Measurements from ENCODE around the gene SLC5A4. TPM values are rescaled to one million over a fixed set of nuclear protein-coding genes. Genes with fewer than 3 reads are reported as not detected.
A peak's percentile ranks its signal among the peaks of the same experiment; 100 is the strongest.
"Not testable (repeated sequence)": the region's sequence is repeated elsewhere in the genome, so short reads cannot be mapped to it uniquely, and the experiment has no call there.

Gene SLC5A4
- polyA plus RNA-seq (2013, experiment 1 of 2) = not detected
- polyA plus RNA-seq (2013, experiment 2 of 2) = not detected

- Histone ChIP-seq H3K4me3 (ENCODE audit: insufficient read depth in 1 of 2, low read depth in 1 of 2, low read length in 2 of 2) (no peak within 1 kb of the TSS), H3K9ac (ENCODE audit: low read length) (no peak within 1 kb of the TSS), H2BK15ac (ENCODE audit: low read depth, poor library complexity, severe bottlenecking) (no peak within 1 kb of the TSS), H3K18ac (ENCODE audit: low read depth in 1 of 2, low read length in 2 of 2) (no peak within 1 kb of the TSS), H3K27me3 (ENCODE audit: control insufficient read depth in 1 of 2, insufficient read depth in 1 of 2, low read length in 2 of 2) (peaks cover 0 to 19% of the 10 kb centered on the region in 2 experiments), H3K27ac (ENCODE audit: low read length, poor library complexity, severe bottlenecking) (no peak within 1 kb of the TSS), H3K4ac (ENCODE audit: low read depth in 1 of 2, low read length in 2 of 2) (no peak within 1 kb of the TSS), H4K91ac (ENCODE audit: low read length) (no peak within 1 kb of the TSS), H3K9me3 (ENCODE audit: control insufficient read depth, low read length) (no peaks in the 10 kb centered on the region), H2BK120ac (ENCODE audit: low read depth, low read length) (no peak within 1 kb of the TSS), H4K8ac (ENCODE audit: low read length) (no peak within 1 kb of the TSS), H2BK12ac (ENCODE audit: low read length in 2 of 2) (no peak within 1 kb of the TSS), H3K4me2 (ENCODE audit: low read length, poor library complexity, severe bottlenecking) (no peak within 1 kb of the TSS), H3K14ac (ENCODE audit: low read length in 2 of 2) (no peak within 1 kb of the TSS), H2BK5ac (ENCODE audit: low read depth, low read length, poor library complexity, severe bottlenecking) (no peak within 1 kb of the TSS), H3K79me1 (replicated peaks; ENCODE audit: low read length, poor library complexity, severe bottlenecking) (no peaks in the 10 kb centered on the region), H3K36me3 (ENCODE audit: control insufficient read depth in 1 of 2, insufficient read depth in 2 of 2, low read depth in 1 of 2, low read length in 2 of 2) (no peaks in the 10 kb centered on the region), H2AFZ (ENCODE audit: low read depth, low read length) (no peak within 1 kb of the TSS), H2AK5ac (ENCODE audit: low read length, severe bottlenecking) (no peak within 1 kb of the TSS), H3K4me1 (ENCODE audit: control insufficient read depth, insufficient read depth, low read depth, low read length) (no peaks in the 10 kb centered on the region), H3K23ac (ENCODE audit: low read length in 2 of 2) (no peak within 1 kb of the TSS)
- DNase-seq = no peak
- 77% methylated on average over 5 of the region's 5 CpGs for WGBS
Observed at GRCh38 chr22:32255217-32255616, at the start of gene SLC5A4. Gene SLC5A4, minus strand, starts transcription at chr22:32255347. Its CDS starts 18 bp downstream, at chr22:32255329.

DNA sequence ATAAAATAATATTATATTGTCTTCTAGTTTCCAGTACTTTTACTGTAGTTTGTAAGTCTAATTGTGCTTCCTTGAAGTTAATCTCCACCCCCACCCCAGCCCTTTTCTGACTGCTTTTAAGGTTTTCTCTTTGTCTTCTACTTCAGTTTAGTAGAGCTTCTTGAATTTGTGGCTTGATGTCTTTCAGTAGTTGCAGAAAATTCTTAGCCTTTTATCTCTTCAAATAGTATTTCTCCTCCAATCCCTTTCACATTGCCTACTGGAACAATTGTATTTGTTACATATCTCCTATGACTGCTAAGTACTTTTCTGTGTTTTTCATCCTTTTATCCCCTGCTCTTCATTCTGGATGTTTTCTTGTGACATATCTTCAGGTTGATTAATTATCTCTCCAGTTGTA lies 38.8 kb upstream of the SLC5A4 start:
- H3K79me1 ChIP-seq (replicated peaks; ENCODE audit: low read length, poor library complexity, severe bottlenecking); H2BK5ac ChIP-seq (ENCODE audit: low read depth, low read length, poor library complexity, severe bottlenecking); H2AFZ ChIP-seq (ENCODE audit: low read depth, low read length); H2AK5ac ChIP-seq (ENCODE audit: low read length, severe bottlenecking); H3K4ac ChIP-seq (ENCODE audit: low read depth in 1 of 2, low read length in 2 of 2); H3K23ac ChIP-seq (ENCODE audit: low read length in 2 of 2); H4K91ac ChIP-seq (ENCODE audit: low read length); H2BK120ac ChIP-seq (ENCODE audit: low read depth, low read length); H3K27me3 ChIP-seq (ENCODE audit: control insufficient read depth in 1 of 2, insufficient read depth in 1 of 2, low read length in 2 of 2); H4K8ac ChIP-seq (ENCODE audit: low read length); H2BK15ac ChIP-seq (ENCODE audit: low read depth, poor library complexity, severe bottlenecking); H3K4me2 ChIP-seq (ENCODE audit: low read length, poor library complexity, severe bottlenecking); H3K4me1 ChIP-seq (ENCODE audit: control insufficient read depth, insufficient read depth, low read depth, low read length); H2BK12ac ChIP-seq (ENCODE audit: low read length in 2 of 2); H3K14ac ChIP-seq (ENCODE audit: low read length in 2 of 2); H3K36me3 ChIP-seq (ENCODE audit: control insufficient read depth in 1 of 2, insufficient read depth in 2 of 2, low read depth in 1 of 2, low read length in 2 of 2); H3K9me3 ChIP-seq (ENCODE audit: control insufficient read depth, low read length); H3K27ac ChIP-seq (ENCODE audit: low read length, poor library complexity, severe bottlenecking); DNase-seq; H3K18ac ChIP-seq (ENCODE audit: low read depth in 1 of 2, low read length in 2 of 2); H3K4me3 ChIP-seq (ENCODE audit: insufficient read depth in 1 of 2, low read depth in 1 of 2, low read length in 2 of 2); H3K9ac ChIP-seq (ENCODE audit: low read length): not testable (repeated sequence)

DNA sequence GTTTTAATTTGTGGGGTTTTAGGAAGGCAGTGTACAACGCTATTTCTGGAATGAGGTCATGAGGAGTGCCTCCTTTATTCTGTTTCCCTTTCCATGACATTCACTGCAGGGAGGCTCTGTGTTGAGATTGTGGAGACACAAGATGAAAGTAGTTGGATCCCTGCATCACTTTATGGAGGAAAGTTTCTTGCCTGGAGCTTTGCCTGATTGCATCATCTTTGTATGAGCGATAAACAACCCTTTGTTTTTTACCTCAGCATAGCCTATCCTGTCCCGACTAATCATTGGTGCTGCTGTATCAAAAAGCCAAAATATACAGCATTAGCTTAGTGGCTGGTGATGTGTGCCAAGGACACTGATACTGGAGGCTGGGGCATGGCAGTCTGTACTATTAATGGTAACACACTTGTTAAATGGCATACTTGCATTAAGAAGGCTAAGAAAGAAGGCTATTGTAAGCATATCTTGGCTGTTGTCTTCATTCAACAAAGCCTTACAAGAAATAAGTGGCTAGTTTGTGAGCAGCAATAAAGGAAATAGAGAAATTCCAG lies 31.2 kb upstream of the SLC5A4 start:
- no peak overlapping the region for H3K23ac ChIP-seq (ENCODE audit: low read length in 2 of 2)
- WGBS = 58% methylated on average over 2 of the region's 3 CpGs
- no peaks in the 10 kb centered on the region for H3K36me3 ChIP-seq (ENCODE audit: control insufficient read depth in 1 of 2, insufficient read depth in 2 of 2, low read depth in 1 of 2, low read length in 2 of 2)
- H3K27ac ChIP-seq (ENCODE audit: low read length, poor library complexity, severe bottlenecking) = no peak overlapping the region
- no peak overlapping the region for H3K4me3 ChIP-seq (ENCODE audit: insufficient read depth in 1 of 2, low read depth in 1 of 2, low read length in 2 of 2)
- no peak overlapping the region for H2BK5ac ChIP-seq (ENCODE audit: low read depth, low read length, poor library complexity, severe bottlenecking)
- no peak overlapping the region for H3K9ac ChIP-seq (ENCODE audit: low read length)
- H3K4ac ChIP-seq (ENCODE audit: low read depth in 1 of 2, low read length in 2 of 2) = no peak overlapping the region
- H2BK12ac ChIP-seq (ENCODE audit: low read length in 2 of 2) = no peak overlapping the region
- H3K4me1 ChIP-seq (ENCODE audit: control insufficient read depth, insufficient read depth, low read depth, low read length) = no peaks in the 10 kb centered on the region
- no peak overlapping the region for H3K14ac ChIP-seq (ENCODE audit: low read length in 2 of 2)
- no peak overlapping the region for H4K91ac ChIP-seq (ENCODE audit: low read length)
- no peak overlapping the region for H3K4me2 ChIP-seq (ENCODE audit: low read length, poor library complexity, severe bottlenecking)
- no peak overlapping the region for H4K8ac ChIP-seq (ENCODE audit: low read length)
- no peak overlapping the region for H2BK15ac ChIP-seq (ENCODE audit: low read depth, poor library complexity, severe bottlenecking)
- H2BK120ac ChIP-seq (ENCODE audit: low read depth, low read length) = no peak overlapping the region
- no peaks in the 10 kb centered on the region for H3K79me1 ChIP-seq (replicated peaks; ENCODE audit: low read length, poor library complexity, severe bottlenecking)
- H3K18ac ChIP-seq (ENCODE audit: low read depth in 1 of 2, low read length in 2 of 2) = no peak overlapping the region
- no peaks in the 10 kb centered on the region for H3K9me3 ChIP-seq (ENCODE audit: control insufficient read depth, low read length)
- no peak overlapping the region for H2AK5ac ChIP-seq (ENCODE audit: low read length, severe bottlenecking)
- DNase-seq = no peak
- H3K27me3 ChIP-seq (ENCODE audit: control insufficient read depth in 1 of 2, insufficient read depth in 1 of 2, low read length in 2 of 2) = peaks cover 0 to 15% of the 10 kb centered on the region in 2 experiments
- H2AFZ ChIP-seq (ENCODE audit: low read depth, low read length) = no peak overlapping the region

GRCh38 chr22:32281072-32281471 lies 25.9 kb upstream of the SLC5A4 start:
- H3K23ac ChIP-seq (ENCODE audit: low read length in 2 of 2) = no peak overlapping the region
- H3K4ac ChIP-seq (ENCODE audit: low read depth in 1 of 2, low read length in 2 of 2) = no peak overlapping the region
- no peaks in the 10 kb centered on the region for H3K79me1 ChIP-seq (replicated peaks; ENCODE audit: low read length, poor library complexity, severe bottlenecking)
- 57% methylated on average over 11 of the region's 11 CpGs for WGBS
- H2BK15ac ChIP-seq (ENCODE audit: low read depth, poor library complexity, severe bottlenecking) = no peak overlapping the region
- no peak for DNase-seq
- H2BK5ac ChIP-seq (ENCODE audit: low read depth, low read length, poor library complexity, severe bottlenecking) = no peak overlapping the region
- no peaks in the 10 kb centered on the region for H3K9me3 ChIP-seq (ENCODE audit: control insufficient read depth, low read length)
- H2AK5ac ChIP-seq (ENCODE audit: low read length, severe bottlenecking) = no peak overlapping the region
- H2BK12ac ChIP-seq (ENCODE audit: low read length in 2 of 2) = no peak overlapping the region
- H3K4me3 ChIP-seq (ENCODE audit: insufficient read depth in 1 of 2, low read depth in 1 of 2, low read length in 2 of 2) = no peak overlapping the region
- no peak overlapping the region for H3K9ac ChIP-seq (ENCODE audit: low read length)
- H4K91ac ChIP-seq (ENCODE audit: low read length) = no peak overlapping the region
- H3K14ac ChIP-seq (ENCODE audit: low read length in 2 of 2) = no peak overlapping the region
- no peak overlapping the region for H4K8ac ChIP-seq (ENCODE audit: low read length)
- H3K27me3 ChIP-seq (ENCODE audit: control insufficient read depth in 1 of 2, insufficient read depth in 1 of 2, low read length in 2 of 2) = peaks cover 0 to 22% of the 10 kb centered on the region in 2 experiments
- H3K36me3 ChIP-seq (ENCODE audit: control insufficient read depth in 1 of 2, insufficient read depth in 2 of 2, low read depth in 1 of 2, low read length in 2 of 2) = no peaks in the 10 kb centered on the region
- no peak overlapping the region for H2BK120ac ChIP-seq (ENCODE audit: low read depth, low read length)
- H3K18ac ChIP-seq (ENCODE audit: low read depth in 1 of 2, low read length in 2 of 2) = no peak overlapping the region
- no peak overlapping the region for H2AFZ ChIP-seq (ENCODE audit: low read depth, low read length)
- no peak overlapping the region for H3K27ac ChIP-seq (ENCODE audit: low read length, poor library complexity, severe bottlenecking)
- peaks cover 3% of the 10 kb centered on the region for H3K4me1 ChIP-seq (ENCODE audit: control insufficient read depth, insufficient read depth, low read depth, low read length)
- H3K4me2 ChIP-seq (ENCODE audit: low read length, poor library complexity, severe bottlenecking) = peak overlapping the region; percentile 52
